C4-2B (cell line): ENCODE measurements around the gene SPECC1.
A peak's percentile ranks its signal among the peaks of the same experiment; 100 is the strongest.
"Not testable (repeated sequence)": the region's sequence is repeated elsewhere in the genome, so short reads cannot be mapped to it uniquely, and the experiment has no call there.

Source experiments
- H3K27ac ChIP-seq: fragments of 450-650 bp; 2 replicates; pipeline ENCODE4 v1.5.1; 2017
- CTCF ChIP-seq: fragments of 450-650 bp; conservative IDR thresholded peaks from 2 replicates; pipeline ENCODE4 v1.5.1; 2017; ENCODE audit warnings: mild to moderate bottlenecking
- ZFX ChIP-seq: fragments of 450-650 bp; IDR thresholded peaks from 2 replicates; pipeline ENCODE4 v1.6.1; 2017

SPECC1 gene, protein sequence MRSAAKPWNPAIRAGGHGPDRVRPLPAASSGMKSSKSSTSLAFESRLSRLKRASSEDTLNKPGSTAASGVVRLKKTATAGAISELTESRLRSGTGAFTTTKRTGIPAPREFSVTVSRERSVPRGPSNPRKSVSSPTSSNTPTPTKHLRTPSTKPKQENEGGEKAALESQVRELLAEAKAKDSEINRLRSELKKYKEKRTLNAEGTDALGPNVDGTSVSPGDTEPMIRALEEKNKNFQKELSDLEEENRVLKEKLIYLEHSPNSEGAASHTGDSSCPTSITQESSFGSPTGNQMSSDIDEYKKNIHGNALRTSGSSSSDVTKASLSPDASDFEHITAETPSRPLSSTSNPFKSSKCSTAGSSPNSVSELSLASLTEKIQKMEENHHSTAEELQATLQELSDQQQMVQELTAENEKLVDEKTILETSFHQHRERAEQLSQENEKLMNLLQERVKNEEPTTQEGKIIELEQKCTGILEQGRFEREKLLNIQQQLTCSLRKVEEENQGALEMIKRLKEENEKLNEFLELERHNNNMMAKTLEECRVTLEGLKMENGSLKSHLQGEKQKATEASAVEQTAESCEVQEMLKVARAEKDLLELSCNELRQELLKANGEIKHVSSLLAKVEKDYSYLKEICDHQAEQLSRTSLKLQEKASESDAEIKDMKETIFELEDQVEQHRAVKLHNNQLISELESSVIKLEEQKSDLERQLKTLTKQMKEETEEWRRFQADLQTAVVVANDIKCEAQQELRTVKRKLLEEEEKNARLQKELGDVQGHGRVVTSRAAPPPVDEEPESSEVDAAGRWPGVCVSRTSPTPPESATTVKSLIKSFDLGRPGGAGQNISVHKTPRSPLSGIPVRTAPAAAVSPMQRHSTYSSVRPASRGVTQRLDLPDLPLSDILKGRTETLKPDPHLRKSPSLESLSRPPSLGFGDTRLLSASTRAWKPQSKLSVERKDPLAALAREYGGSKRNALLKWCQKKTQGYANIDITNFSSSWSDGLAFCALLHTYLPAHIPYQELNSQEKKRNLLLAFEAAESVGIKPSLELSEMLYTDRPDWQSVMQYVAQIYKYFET

DNA sequence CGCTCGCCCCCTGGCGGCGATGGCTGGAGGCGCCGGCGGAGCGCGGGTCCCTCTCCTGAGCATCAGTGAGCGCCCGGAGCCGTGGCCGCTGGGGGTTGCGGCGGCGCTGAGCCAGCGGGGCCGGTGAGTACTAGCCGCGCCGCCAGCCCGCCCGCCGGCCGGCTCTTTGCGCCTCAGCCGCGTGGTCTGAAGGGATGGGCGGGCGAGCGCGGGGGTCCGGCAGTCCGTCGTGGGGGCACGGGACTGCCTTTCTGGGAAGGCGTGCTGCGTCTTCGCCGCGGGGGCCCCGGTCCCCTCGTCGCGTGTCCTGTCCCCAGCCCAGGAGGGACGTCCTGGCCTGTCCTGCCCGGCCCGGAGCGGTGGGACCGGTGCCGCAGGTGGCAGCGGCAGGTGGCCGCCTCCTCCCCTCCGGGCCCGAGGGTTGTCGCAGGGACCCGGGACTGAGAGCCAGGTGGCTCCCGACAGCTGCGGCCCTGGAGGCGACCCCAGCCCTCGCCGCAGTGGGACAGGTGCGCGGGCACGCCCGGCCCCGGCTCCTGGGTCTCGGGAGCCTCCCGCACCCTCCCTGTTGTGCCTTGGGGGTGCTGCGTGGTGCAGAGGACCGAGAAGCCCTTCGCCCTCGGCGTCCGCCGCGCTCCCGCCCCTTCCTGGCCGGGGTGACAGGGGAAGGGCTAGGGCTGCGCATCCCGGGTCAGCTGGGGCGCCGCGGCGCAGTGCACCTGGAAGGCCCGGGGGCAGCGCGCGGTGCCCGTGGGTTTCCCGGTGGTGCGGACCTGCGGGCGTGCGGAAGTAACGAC, at the start of gene SPECC1:
SPECC1 (plus strand) TSS at position 58 of the 797 bp plus-strand sequence. CDS start 87,293 bp downstream, outside the sequence.
- H3K27ac ChIP-seq: peak within 1 kb of the TSS; percentile 8; the same call in 1 of the 2 replicates
- TF ChIP-seq CTCF (peak; percentile 99), ZFX (no peak)

DNA sequence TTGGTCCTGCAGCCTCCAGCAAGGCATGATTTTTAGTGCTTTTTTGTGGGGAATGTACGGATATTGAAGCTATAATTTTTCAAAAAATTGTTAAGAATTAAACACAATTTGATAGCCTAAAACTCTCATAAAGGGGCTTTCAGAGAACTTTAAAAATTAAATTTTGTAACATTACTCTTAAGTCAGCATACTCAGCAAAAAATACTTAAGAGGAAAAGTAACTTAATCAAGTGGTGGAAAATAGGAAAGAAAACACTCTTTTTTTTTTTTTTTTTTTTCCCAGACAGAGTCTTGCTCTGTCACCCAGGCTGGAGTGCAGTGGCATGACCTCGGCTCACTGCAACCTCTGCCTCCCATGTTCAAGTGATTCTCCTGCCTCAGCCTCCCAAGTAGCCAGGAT, 46.2 kb upstream of the SPECC1 start:
- H3K27ac ChIP-seq: not testable (repeated sequence)

- no peak for TF ChIP-seq CTCF
- no peak for TF ChIP-seq ZFX
- H3K27ac ChIP-seq: no peak overlapping the region
Measured at GRCh38 chr17:19973156-19973555, 36.0 kb upstream of the SPECC1 start.

DNA sequence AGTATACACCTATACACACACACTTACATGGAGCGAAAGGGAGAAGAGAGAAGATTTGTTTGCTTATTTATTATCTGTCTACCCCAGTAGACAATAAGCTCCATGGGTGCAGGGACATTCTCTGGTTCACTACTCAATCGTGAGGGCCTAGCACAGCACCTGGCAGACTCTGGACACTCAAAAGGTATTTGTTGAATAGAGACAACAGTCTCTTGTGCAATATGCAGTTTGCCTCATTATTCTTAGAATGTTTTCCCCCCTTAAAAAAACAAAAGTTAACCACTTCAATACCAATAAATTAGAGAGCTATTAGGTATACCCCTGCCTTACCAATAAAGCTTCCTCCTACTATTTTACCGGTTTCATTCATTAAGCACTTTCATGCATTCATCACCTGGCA, 33.6 kb upstream of the SPECC1 start:
- TF ChIP-seq CTCF (no peak), ZFX (no peak)
- no peak overlapping the region for H3K27ac ChIP-seq

DNA sequence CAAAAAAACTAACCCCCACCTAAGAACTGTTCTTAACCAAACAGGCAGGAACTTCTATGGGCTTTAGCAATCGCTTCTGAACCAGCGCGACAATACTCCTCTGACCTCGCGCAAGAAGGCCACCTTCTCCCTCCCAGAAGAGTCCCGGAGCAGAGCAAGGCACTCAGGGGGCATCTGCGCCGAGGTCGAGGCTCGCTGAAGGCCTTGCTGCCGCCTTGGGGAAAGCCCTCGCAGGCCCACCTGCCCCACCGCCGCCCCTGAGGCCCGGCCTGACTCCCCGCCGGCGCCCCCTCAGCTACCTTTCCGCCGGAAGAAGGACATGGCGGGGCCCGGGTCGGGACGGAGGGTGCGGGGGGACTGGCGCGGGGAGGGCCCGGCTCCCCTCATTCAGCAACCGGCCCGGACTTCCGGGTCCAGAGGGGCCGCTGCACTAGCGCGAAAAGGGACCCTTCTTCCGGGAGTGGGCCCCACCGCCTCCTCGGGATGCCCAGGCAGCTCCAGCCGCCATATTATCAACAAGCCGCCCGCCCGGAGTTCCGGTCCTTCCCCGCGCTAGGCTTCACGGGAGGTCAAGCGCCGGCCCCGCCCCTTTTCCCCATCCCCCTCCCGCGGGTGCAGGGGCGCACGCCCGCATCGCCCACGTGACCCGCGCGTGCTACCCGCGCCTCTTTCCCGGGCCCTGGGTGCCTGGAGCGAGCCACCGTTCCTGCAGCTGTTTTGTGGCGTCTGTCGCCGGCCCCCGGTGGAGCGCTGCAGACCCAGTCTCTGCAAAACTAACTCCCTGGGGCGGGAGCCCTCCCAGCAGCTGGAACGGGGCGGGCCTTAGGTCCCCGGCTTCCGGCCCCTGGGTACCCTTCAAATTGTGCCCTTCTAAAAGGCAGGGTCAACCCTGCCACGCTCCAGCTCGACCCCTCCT, 31.6 kb upstream of the SPECC1 start, which contains the start of gene AKAP10:
AKAP10 (minus strand) TSS at position 536 of the 916 bp plus-strand sequence; CDS start at position 387, 149 bp downstream.
- no peak for TF ChIP-seq CTCF
- peak; percentile 73 for TF ChIP-seq ZFX
- peak within 1 kb of the TSS; percentile 95 for H3K27ac ChIP-seq

DNA sequence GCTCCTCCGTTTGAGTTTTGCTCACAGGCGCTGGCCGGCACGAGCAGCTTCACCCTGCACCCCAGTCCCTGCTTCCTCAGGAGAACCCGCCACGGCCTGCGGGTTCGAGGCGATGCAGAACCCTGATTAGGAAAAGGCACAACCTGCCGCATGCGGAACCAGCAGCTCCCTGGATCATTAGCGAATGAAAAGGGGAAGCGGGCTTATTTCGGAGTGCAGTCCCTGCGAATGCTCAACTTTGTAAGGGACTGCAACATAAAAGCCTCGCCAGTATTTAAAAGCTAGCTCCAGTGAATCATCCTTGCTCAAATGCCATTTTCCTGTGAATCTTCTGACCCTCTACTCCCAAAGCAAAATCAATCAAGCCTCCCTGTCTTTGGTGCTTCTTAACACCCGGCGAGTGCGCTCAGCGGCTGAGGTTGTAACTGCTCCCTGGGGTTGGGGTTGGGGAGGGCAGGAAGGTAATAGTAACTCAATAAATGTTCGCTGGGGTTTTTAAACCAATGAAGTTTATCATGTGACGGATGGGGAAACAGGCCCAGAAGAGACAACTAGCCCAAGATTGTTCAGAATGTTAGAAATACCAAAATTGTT, 30.9 kb upstream of the SPECC1 start:
- H3K27ac ChIP-seq: peak overlapping the region; percentile 95
- TF ChIP-seq CTCF: no peak
- TF ChIP-seq ZFX: no peak
